GM12878 (cell line): ENCODE results near the gene LMF1. TPM values are rescaled to one million over a fixed set of nuclear protein-coding genes. Genes with fewer than 3 reads are reported as not detected.

Experiments used
- ATAC-seq: fragments of 200-7000 bp; cut with Tn5 transposase; 3 replicates; pipeline ENCODE4 v1.9.1; 2020; ENCODE audit warnings: mild to moderate bottlenecking, moderate library complexity
- BruUV-seq: library from RNA; stranded (reverse); fragments of 400-500 nt; replicated peaks from 2 replicates; lab custom pipeline; 2021; lab: Mats Ljungman, UMichigan
- CTCF ChIA-PET: fragments of 300-600 bp; sonication (Branson Sonifier 250); formaldehyde crosslinking; extraction: SDS; loops from one replicate; lab custom pipeline; 2021; ENCODE audit warnings: inconsistent platforms; lab: Yijun Ruan, JAX
- POLR2A ChIA-PET: fragments of 350-600 bp; formaldehyde crosslinking; extraction: SDS; loops from one replicate; lab custom pipeline; 2021; ENCODE audit warnings: inconsistent platforms; lab: Charles Lee
- RAD21 ChIA-PET: fragments of 300-600 bp; sonication (Branson Sonifier 250); formaldehyde crosslinking; loops from one replicate; lab custom pipeline; 2023; ENCODE audit warnings: antibody characterized with exemption; ENCODE audit not compliant: unreplicated experiment; lab: Charles Lee
- SMC1A ChIA-PET: fragments of 300-600 bp; sonication (Branson Sonifier 250); formaldehyde crosslinking; loops from one replicate; lab custom pipeline; 2023; ENCODE audit not compliant: unreplicated experiment, uncharacterized antibody; lab: Charles Lee
- DNase-seq: peaks from one replicate; pipeline ENCODE4 v3.0.0-alpha.2; 2011; ENCODE audit warnings: low read depth, low spot score
- FAIRE-seq: peaks from 3 replicates; lab custom pipeline; 2011; peaks lifted over from hg19 to GRCh38; lab: Jason Lieb, UNC
- H2AFZ ChIP-seq: 2 replicates; pipeline ENCODE4 v1.6.0; 2011; ENCODE audit warnings: low read depth, low read length, control low read depth; ENCODE audit not compliant: control insufficient read depth
- H3K27ac ChIP-seq: 2 replicates; pipeline ENCODE4 v1.5.1; 2011; ENCODE audit warnings: control low read depth; ENCODE audit not compliant: control insufficient read depth, insufficient read depth
- H3K27me3 ChIP-seq, 2 experiments: replicated peaks in 1 of 2; 2 replicates each; pipeline versions ENCODE4 v1.6.0 to v1.6.1; 2011; ENCODE audit warnings: low read length in 1 of 2; ENCODE audit not compliant: control insufficient read depth in 2 of 2, insufficient read depth in 2 of 2
- H3K36me3 ChIP-seq, 2 experiments: 2 replicates each; pipeline ENCODE4 v1.5.1; 2011; ENCODE audit warnings: low read length in 1 of 2; ENCODE audit not compliant: control insufficient read depth in 2 of 2, insufficient read depth in 2 of 2
- H3K4me1 ChIP-seq: 2 replicates; pipeline ENCODE4 v1.6.1; 2011; ENCODE audit warnings: mild to moderate bottlenecking, low read length, moderate library complexity, mixed read lengths; ENCODE audit not compliant: control insufficient read depth, insufficient read depth
- H3K4me2 ChIP-seq: 2 replicates; pipeline ENCODE4 v1.6.0; 2011; ENCODE audit warnings: control low read depth; ENCODE audit not compliant: control insufficient read depth, insufficient read depth
- H3K4me3 ChIP-seq: fragments of 200-600 bp; sonication (generic); 2 replicates; pipeline ENCODE4 v1.5.1; 2016
- H3K79me2 ChIP-seq: 2 replicates; pipeline ENCODE4 v1.6.0; 2011; ENCODE audit warnings: low read length; ENCODE audit not compliant: control insufficient read depth, insufficient read depth
- H3K9ac ChIP-seq: 2 replicates; pipeline ENCODE4 v1.8.0; 2011; ENCODE audit warnings: low read length, control low read depth, mixed read lengths; ENCODE audit not compliant: control insufficient read depth, insufficient read depth
- H3K9me3 ChIP-seq: replicated peaks from 3 replicates; pipeline ENCODE4 v1.5.1; 2011; ENCODE audit warnings: mild to moderate bottlenecking, low read length; ENCODE audit not compliant: control insufficient read depth, insufficient read depth
- H4K20me1 ChIP-seq: 2 replicates; pipeline ENCODE4 v1.6.0; 2011; ENCODE audit not compliant: control insufficient read depth, insufficient read depth
- BRCA1 ChIP-seq: IDR thresholded peaks from 2 replicates; pipeline ENCODE4 v1.6.1; 2011; ENCODE audit warnings: low read depth, low read length, improper control_type of control experiment
- CHD4 ChIP-seq: fragments of 200-600 bp; sonication (generic); IDR thresholded peaks from 2 replicates; pipeline ENCODE4 v1.6.1; 2016; ENCODE audit warnings: mild to moderate bottlenecking
- DPF2 ChIP-seq: fragments of 450-650 bp; IDR thresholded peaks from 2 replicates; pipeline ENCODE4 v1.6.1; 2017; ENCODE audit warnings: mild to moderate bottlenecking
- EZH2 ChIP-seq: IDR thresholded peaks from 2 replicates; pipeline ENCODE4 v1.6.1; 2012; ENCODE audit warnings: low read depth, mild to moderate bottlenecking, control low read depth, inconsistent platforms, low read length, borderline replicate concordance; ENCODE audit not compliant: control insufficient read depth
- FOS ChIP-seq: IDR thresholded peaks from 3 replicates; pipeline ENCODE4 v1.6.1; 2011; ENCODE audit warnings: borderline replicate concordance; ENCODE audit not compliant: insufficient read length; ENCODE audit errors: extremely low read depth
- MEF2A ChIP-seq: IDR thresholded peaks from 2 replicates; pipeline ENCODE4 v1.6.1; 2011; ENCODE audit warnings: low read depth, mild to moderate bottlenecking, low read length, moderate library complexity; ENCODE audit not compliant: insufficient read depth
- MTA3 ChIP-seq: IDR thresholded peaks from 2 replicates; pipeline ENCODE4 v1.6.1; 2012; ENCODE audit warnings: low read length, inconsistent platforms, borderline replicate concordance
- NFYA ChIP-seq: IDR thresholded peaks from 2 replicates; pipeline ENCODE4 v1.6.1; 2011; ENCODE audit warnings: low read depth, mild to moderate bottlenecking, low read length, improper control_type of control experiment, borderline replicate concordance
- SMC3 ChIP-seq: IDR thresholded peaks from 2 replicates; pipeline ENCODE4 v1.6.1; 2011; ENCODE audit warnings: low read length, improper control_type of control experiment, borderline replicate concordance
- SRF ChIP-seq, 2 experiments: IDR thresholded peaks; 2 replicates each; pipeline ENCODE4 v1.6.1; 2011; ENCODE audit warnings: low read depth in 2 of 2, low read length in 2 of 2, mild to moderate bottlenecking in 1 of 2, moderate library complexity in 1 of 2
- TCF12 ChIP-seq: IDR thresholded peaks from 2 replicates; pipeline ENCODE4 v1.6.1; 2011; ENCODE audit warnings: low read depth, mild to moderate bottlenecking, low read length
- ZSCAN29 ChIP-seq: fragments of 450-650 bp; IDR thresholded peaks from 2 replicates; pipeline ENCODE4 v1.6.1; 2017; ENCODE audit warnings: mild to moderate bottlenecking, moderate library complexity
- ZZZ3 ChIP-seq: IDR thresholded peaks from 2 replicates; pipeline ENCODE4 v1.6.1; 2011; ENCODE audit warnings: low read depth; ENCODE audit not compliant: control insufficient read depth, insufficient read length
- WGBS: methylation state at CpG from one replicate; pipeline ENCODE4 v1.1.6; 2016; ENCODE audit warnings: low lambda C conversion rate; ENCODE audit not compliant: insufficient replicate concordance, insufficient coverage; ENCODE audit errors: missing lambda C conversion rate; 5-methylcytosine and 5-hydroxymethylcytosine counted together
- in situ Hi-C: fragments of 300-500 bp; cut with MboI; formaldehyde crosslinking; loops from 9 replicates; pipeline ENCODE4 v1.14.3; 2018; ENCODE audit warnings: mixed read lengths
- intact Hi-C: fragments of 100-400 bp; cut with micrococcal nuclease; formaldehyde crosslinking; loops from one replicate; pipeline ENCODE4 v1.14.2; 2022; ENCODE audit not compliant: unreplicated experiment
- polyA plus RNA-seq, 11 experiments: library from polyadenylated mRNA; depleted of rRNA in 4 of 11; unstranded in 6 of 11; stranded (reverse) in 5 of 11; fragments of >200 nt; fragmentation: Nextera tagmentation in 4 of 11; fragmentation: Illumina TruSeq in 1 of 11; extraction: Ambion mirVana in 4 of 11; extraction: Trizol in 1 of 11; gene quantifications; 1 replicate in 1 of 11; 2 replicates in 10 of 11; pipeline versions ENCODE4 v1.2.1 to v1.2.3, GENCODE V29; 2011 to 2016; ENCODE audit warnings: inconsistent platforms in 2 of 11, missing spikeins in 2 of 11, low read depth in 1 of 11
- total RNA-seq, 4 experiments: library from RNA; depleted of rRNA in 3 of 4; stranded (reverse); fragments of >200 nt in 3 of 4; fragmentation: Illumina TruSeq in 1 of 4; extraction: Trizol in 1 of 4; gene quantifications; 2 replicates each; pipeline versions ENCODE4 v1.2.1 to v1.2.3, GENCODE V29; 2013 to 2021

LMF1 gene
- total and polyA plus RNA-seq, 10 of the 15 experiments (the other 5 are each of a cell fraction or from before 2014, with no cell fraction given) = 0.18 to 3.2 (median 1.4) TPM; not detected in 1

GRCh38 chr16:824601-825000, 146.2 kb downstream of the LMF1 start:
- Histone ChIP-seq H3K27ac (no peak overlapping the region), H4K20me1 (no peaks in the 10 kb centered on the region), H3K4me3 (no peak overlapping the region), H3K27me3 (no peaks in the 10 kb centered on the region), H3K36me3 (no peaks in the 10 kb centered on the region), H3K4me2 (no peak overlapping the region), H3K9ac (no peak overlapping the region)
- DNase-seq = no peak
- SMC1A ChIA-PET = no interaction called here
- in situ Hi-C loops = no loop called here
- FAIRE-seq = no peak
- no peak for TF ChIP-seq SRF (IDR thresholded peaks at IDR 0.05; ENCODE audit: low read depth in 2 of 2, low read length in 2 of 2)
- no peak for TF ChIP-seq NFYA
- no peak for TF ChIP-seq ZZZ3
- no peak for TF ChIP-seq FOS
- TF ChIP-seq BRCA1 = no peak
- no peak for TF ChIP-seq EZH2
- TF ChIP-seq MTA3 = no peak
- no peak for TF ChIP-seq SMC3
- no peak for TF ChIP-seq DPF2
- TF ChIP-seq TCF12 = no peak
- TF ChIP-seq ZSCAN29 = no peak
- TF ChIP-seq MEF2A = no peak
- TF ChIP-seq CHD4 = no peak
- TF ChIP-seq, all 136 proteins: peak for 0
- H3K79me2 ChIP-seq = no peaks in the 10 kb centered on the region
- no peak overlapping the region for H2AFZ ChIP-seq
- no TSS peak for BruUV-seq
- WGBS = 70% methylated on average over 19 of the region's 25 CpGs
- intact Hi-C loops = no loop called here
- POLR2A ChIA-PET = no interaction called here
- CTCF ChIA-PET = no interaction called here
- no peaks in the 10 kb centered on the region; the same call in 2 of the 3 replicates for H3K9me3 ChIP-seq
- RAD21 ChIA-PET = no interaction called here
- no peaks in the 10 kb centered on the region for H3K4me1 ChIP-seq
- ATAC-seq = no peak
